Measurements from ENCODE around the gene KLHL15.
"Not testable (repeated sequence)": the region's sequence is repeated elsewhere in the genome, so short reads cannot be mapped to it uniquely, and the experiment has no call there.

The KLHL15 gene

DNA sequence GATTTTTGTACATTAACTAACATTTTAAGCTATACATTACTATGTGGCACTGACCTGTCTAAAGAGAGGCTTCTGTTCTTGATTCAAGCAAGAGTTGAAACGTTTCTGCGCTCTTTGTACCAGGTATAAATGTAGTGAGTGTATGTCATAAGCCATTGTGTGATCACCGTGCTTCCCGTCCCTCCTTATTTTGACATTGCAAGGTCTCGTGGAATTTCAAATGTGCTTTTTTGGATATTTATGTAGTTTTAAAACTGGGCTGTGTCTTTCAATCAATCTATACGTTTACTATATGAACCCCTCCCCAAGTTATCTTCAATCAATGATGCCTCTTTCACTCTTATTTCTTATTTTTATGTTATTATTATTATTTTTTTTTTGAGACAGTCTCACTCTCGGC lies at the start of gene KLHL15:
TSS of gene KLHL15 (minus strand) at position 101 of the 400 bp plus-strand sequence. CDS start 20,493 bp downstream, outside the sequence.
- no peak for DNase-seq (ENCODE audit: low read depth in 2 of 3, low spot score in 2 of 3)

DNA sequence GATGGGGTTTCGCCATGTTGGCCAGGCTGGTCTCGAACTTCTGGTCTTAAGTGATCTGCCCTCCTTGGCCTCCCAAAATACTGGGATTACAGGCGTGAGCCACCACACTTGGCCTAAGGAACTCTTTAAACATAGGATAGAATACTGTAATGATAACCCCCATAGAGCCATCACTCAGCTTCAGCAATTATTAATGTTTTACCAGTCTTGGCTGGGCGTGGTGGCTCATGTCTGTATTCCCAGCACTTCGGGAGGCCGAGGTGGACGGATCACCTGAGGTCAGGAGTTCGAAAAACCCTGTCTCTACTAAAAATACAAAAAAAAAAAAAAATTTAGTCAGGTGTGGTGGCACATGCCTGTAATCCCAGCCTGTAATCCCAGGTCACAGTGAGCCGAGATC lies 42.9 kb upstream of the KLHL15 start:
- DNase-seq (ENCODE audit: low read depth in 2 of 3, low spot score in 2 of 3) = no peak

DNA sequence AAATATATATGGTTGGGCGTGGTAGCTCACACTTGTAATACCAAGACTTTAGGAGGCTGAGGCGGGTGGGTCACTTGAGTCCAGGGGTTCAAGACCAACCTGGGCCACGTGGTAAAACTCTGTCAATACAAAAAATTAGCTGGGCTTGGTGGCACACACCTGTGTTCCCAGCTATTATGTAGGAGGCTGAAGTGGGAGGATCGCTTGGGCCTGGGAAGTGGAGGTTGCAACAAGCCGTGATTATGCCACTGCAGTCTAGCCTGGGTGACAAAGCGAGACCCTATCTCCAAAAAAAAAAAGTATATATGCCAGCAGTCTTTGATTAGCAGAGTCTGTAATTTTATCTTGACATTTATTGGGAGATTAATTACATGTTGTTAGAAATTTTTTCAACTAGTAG lies 36.5 kb upstream of the KLHL15 start:
- DNase-seq (ENCODE audit: low read depth in 2 of 3, low spot score in 2 of 3) = no peak

GRCh38 chrX:24055043-24055356 lies 28.0 kb upstream of the KLHL15 start:
- no peak for DNase-seq (ENCODE audit: low read depth in 2 of 3, low spot score in 2 of 3)

GRCh38 chrX:24054182-24055042 lies 27.4 kb upstream of the KLHL15 start, which contains the start of gene EIF2S3:
TSS of gene EIF2S3 (plus strand) at chrX:24054956. CDS start at chrX:24054969, 13 bp downstream.
- DNase-seq (ENCODE audit: low read depth in 2 of 3, low spot score in 2 of 3) = peak; percentile 48 to 85 (median 79)

DNA sequence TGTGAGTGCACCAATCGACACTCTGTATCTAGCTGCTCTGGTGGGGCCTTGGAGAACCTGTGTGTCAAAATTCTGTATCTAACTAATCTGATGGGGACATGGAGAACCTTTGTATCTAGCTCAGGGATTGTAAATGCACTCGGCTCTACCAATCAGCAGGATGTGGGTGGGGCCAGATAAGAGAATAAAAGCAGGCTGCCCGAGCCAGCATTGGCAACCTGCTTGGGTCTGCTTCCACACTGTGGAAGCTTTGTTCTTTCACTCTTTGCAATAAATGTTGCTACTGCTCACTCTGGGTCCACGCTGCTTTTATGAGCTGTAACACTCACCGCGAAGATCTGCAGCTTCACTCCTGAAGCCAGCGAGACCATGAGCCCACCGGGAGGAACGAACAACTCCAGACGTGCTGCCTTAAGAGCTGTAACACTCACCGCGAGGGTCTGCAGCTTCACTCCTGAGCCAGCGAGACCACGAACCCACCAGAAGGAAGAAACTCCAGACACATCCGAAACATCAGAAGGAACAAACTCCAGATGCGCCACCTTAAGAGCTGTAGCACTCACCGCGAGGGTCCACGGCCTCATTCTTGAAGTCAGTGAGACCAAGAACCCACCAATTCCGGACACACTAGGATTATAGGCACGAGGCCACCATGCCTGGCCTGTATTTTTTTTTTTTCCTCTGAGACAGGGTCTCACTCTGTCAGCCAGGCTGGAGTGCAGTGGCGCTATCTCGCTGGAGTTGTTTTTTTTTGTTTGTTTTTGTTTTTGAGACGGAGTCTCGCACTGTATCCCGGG lies 23.7 kb upstream of the KLHL15 start:
- DNase-seq (ENCODE audit: low read depth in 2 of 3, low spot score in 2 of 3) = not testable (repeated sequence)

- not testable (repeated sequence) for DNase-seq (ENCODE audit: low read depth in 2 of 3, low spot score in 2 of 3)
These were observed 22.7 kb upstream of the KLHL15 start for GRCh38 chrX:24049643-24050042.

DNA sequence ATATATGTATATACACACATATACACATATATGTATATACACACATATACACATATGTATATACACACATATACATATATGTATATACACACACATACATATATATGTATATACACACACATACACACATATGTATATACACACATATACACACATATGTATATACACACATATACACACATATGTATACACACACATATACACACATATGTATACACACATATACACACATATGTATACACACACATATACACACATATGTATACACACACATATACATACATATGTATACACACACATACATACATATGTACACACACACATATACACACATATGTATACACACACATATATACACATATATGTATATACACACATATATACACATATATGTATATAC lies 19.1 kb upstream of the KLHL15 start:
- not testable (repeated sequence) for DNase-seq (ENCODE audit: low read depth in 2 of 3, low spot score in 2 of 3)

DNA sequence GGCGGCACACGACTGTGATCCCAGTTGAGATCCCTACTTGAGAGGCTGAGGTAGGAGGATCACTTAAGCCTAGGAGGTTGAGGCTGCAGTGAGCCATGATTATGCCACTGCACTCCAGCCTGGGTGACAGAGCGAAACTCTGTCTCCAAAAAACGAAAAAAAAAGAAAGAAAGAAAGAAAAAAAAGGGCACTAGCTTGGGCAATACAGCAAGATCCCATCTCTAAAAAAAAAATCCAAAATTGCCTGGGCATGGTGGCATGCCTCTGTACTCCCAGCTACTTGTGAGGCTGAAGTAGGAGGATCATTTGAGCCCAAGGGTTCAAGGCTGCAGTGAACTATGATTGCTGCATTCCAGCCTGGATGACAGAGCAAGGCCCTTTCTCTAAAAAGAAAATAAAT lies 10.7 kb upstream of the KLHL15 start:
- DNase-seq (ENCODE audit: low read depth in 2 of 3, low spot score in 2 of 3) = no peak

- no peak for DNase-seq (ENCODE audit: low read depth in 2 of 3, low spot score in 2 of 3)
These were observed 7.5 kb upstream of the KLHL15 start for GRCh38 chrX:24034485-24034884.

GRCh38 chrX:24030597-24030996 lies 3.6 kb upstream of the KLHL15 start:
- no peak for DNase-seq (ENCODE audit: low read depth in 2 of 3, low spot score in 2 of 3)

- DNase-seq (ENCODE audit: low read depth in 2 of 3, low spot score in 2 of 3) = no peak
These were observed 999 bp upstream of the KLHL15 start for GRCh38 chrX:24027985-24028384.

DNA sequence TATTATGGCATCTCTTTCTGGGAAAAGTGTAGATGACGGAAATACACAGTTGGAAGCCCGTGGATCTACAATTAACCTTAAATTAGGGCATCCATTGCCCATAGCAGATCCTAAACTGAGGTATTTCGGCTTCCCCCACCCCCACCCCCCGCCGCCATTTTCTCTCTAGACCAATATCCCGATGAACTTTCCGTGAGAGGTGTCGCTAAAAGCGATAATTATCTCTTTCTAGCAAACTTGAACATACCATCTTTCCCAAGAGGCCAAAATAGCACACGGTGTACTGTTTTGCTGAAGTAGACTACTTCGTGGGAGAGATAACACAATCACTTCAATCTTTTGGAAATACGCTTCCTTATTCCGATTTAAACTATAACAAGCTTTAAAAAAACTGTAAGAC lies 554 bp downstream of the KLHL15 start:
- DNase-seq (ENCODE audit: low read depth in 2 of 3, low spot score in 2 of 3) = no peak

GRCh38 chrX:24025741-24026403 lies 1.1 kb downstream of the KLHL15 start:
- DNase-seq (ENCODE audit: low read depth in 2 of 3, low spot score in 2 of 3) = no peak

GRCh38 chrX:24024819-24025740 lies 1.9 kb downstream of the KLHL15 start:
- peak; percentile 46 to 72 (median 46) for DNase-seq (ENCODE audit: low read depth in 2 of 3, low spot score in 2 of 3)

DNA sequence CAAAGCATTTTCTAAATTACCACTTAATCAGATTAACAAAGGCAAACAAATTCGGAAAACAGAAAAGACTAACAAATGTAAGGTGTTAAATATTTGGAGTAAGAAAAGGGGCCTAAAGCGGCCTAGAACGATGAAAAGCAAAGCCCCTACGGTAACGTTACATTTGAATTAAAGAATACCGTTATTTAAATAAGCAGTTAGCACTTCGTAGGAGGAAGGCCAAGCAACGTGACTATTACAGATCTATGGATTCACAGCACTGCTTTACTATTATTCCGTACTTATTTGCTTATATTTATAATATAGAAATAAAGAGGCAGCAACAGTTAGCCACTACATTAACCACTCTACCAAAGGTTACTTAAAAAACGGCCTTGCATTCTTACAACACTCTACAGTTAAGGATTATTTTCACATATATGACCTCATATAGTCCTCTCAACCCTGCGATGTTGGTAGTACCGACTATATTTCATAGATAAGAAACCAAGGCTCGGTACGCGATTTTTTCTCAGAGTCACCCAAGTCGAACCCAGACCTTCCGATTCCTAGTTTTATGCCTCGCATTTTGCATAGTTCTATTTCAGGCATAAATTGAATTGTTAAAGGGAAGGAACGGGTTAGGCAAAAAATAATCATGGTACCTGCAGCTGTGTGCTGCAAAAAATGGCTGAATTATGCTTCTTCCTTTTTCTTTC lies 2.9 kb downstream of the KLHL15 start:
- no peak for DNase-seq (ENCODE audit: low read depth in 2 of 3, low spot score in 2 of 3)

- no peak for DNase-seq (ENCODE audit: low read depth in 2 of 3, low spot score in 2 of 3)
These were observed 3.4 kb downstream of the KLHL15 start for GRCh38 chrX:24023544-24023943.

DNA sequence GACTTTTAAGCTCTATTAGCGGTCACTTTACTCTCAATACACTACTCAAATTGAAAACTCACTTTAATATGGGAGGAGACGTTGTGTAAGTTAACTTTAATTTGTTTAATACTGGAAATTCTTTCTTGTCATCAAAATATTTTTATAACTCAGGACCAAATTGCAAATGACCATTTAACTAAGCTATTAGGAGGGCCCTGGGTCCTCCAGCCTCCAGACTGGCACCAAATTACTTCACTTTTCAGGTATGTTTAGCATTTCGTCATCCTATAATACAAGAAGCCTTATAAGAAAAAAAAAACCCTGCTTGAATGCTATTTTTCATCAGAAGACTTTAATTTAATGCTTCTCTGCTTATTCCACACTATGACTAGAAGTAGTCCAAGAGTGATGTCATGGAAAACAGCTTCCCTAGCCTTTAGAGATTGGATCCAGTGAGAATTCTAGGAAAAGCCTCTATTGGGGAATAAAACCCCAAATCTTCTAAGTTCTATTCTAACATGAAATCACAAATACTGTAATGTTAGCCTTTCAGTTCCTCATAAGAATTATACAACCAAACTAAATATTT lies 6.6 kb downstream of the KLHL15 start:
- DNase-seq (ENCODE audit: low read depth in 2 of 3, low spot score in 2 of 3) = no peak

- no peak for DNase-seq (ENCODE audit: low read depth in 2 of 3, low spot score in 2 of 3)
These were observed 7.5 kb downstream of the KLHL15 start for GRCh38 chrX:24019448-24019847.

- no peak for DNase-seq (ENCODE audit: low read depth in 2 of 3, low spot score in 2 of 3)
These were observed 8.2 kb downstream of the KLHL15 start for GRCh38 chrX:24018809-24019208.
